HG03025 (cell line): ENCODE results near the gene FSTL5.

Experiments
- ATAC-seq: cut with Tn5 transposase; IDR thresholded peaks from one replicate; pipeline ENCODE4 v1.9.1; 2021; ENCODE audit warnings: mild to moderate bottlenecking, moderate library complexity; ENCODE audit not compliant: unreplicated experiment, low FRiP score

The FSTL5 gene

DNA sequence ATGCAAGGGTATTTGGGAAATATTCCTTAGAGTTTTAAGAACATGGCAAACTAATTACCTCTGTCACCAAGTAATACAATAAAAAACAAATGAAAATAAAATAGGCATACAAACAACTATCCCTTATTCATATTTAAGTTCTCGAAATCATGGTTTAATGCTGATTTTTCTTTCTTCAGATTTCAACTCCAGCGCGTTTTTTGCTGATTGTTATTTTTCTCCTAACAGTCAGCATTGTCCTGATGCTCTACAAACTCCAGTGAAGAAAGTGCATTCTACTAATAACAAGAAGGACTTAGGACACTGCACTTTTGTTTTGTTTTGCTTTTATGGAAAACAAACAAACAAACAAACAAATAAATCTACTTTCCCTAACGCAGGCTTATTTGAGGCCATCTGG is 282.4 kb downstream of the FSTL5 start:
- ATAC-seq: no peak

GRCh38 chr4:161869511-161869910 is 294.3 kb downstream of the FSTL5 start:
- ATAC-seq: no peak

DNA sequence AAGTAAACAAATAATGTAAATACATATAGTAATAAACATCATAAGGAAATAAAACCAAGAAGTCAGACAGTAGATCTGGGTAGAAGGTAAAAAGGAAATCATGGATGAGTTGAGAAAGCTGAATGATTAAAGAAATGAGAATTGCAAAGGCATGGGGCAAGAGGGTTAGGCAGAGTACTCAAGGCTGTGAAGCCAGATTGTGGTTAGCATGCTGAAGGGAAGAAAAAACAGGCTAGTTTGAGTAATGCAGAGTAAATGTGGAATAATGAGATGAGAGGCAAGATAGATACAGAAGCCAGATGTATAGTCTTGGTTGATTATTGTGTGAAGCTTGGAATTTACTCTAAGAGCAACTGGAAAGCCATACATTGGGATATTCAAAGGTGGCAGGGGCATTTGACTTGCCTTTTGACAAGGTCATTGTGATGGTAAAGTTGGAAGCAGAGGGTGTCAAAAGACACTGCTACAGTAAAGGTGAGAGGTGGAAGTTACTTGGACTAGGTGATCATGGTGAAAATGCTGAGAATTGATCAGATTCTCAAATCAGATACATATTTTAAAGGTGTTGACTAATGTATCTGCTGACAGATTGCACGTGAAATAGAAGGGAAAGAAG is 307.0 kb downstream of the FSTL5 start:
- no peak for ATAC-seq

GRCh38 chr4:161850631-161851030 is 313.2 kb downstream of the FSTL5 start:
- ATAC-seq: no peak

- no peak for ATAC-seq
Observed at GRCh38 chr4:161841759-161842158, 322.0 kb downstream of the FSTL5 start.

DNA sequence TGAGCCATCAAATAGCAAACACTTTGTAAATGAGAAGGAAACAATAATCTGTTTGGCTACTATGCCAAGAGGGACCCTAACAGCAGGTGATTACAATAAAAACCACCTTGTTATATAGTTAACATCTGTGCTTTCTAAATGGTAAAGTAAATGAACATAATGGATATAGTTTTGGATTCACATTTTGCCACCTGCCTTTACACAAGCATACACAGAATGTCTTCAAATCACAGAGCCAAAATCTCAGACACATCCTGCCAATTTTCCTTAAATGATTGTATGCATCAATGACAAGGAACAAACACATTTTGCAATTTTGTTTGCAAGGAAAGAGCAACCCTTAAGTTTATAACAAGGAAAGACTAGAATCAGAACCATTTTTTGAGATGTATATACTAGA is 334.2 kb downstream of the FSTL5 start:
- ATAC-seq: no peak

DNA sequence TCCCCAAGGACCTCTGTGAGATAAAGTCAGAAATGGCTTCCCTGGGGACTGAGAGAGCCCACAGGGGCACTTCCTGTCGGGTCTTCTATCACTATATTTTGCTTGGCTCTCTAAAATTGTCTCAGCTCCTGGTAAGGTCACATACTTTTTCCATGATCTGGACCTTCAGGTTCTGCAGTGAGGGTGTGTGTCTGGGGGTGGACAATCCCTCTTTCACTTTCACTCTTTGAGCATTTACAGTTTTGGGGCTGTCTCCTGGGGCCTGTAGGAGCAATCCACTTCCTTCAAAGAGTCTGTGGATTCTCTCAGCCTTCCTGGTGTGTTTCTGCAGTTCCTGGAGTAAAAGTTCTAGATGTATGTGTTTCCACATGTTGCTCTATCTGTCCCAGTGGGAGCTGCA is 335.7 kb downstream of the FSTL5 start:
- ATAC-seq: no peak

GRCh38 chr4:161827013-161827412 is 336.8 kb downstream of the FSTL5 start:
- no peak for ATAC-seq

DNA sequence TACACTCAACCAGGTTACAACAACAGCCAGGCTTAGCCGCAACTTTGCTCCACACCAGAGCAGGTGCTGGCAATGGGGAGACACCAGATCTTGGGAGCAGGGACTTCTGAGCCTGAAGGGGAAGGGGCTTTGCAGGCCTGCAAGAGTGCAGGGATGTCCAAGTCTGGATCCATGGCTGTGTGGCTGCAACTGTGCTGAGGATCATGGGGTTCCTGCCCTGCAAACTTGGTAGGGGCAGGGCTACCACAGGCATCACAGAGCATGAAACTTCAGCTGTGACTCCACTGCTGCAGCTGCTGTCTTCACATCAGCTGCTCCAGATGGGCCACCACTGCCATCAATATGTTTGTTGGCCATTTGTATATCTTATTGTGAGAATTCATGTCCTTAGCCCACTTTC is 340.4 kb downstream of the FSTL5 start:
- ATAC-seq: no peak

GRCh38 chr4:161822174-161822573 is 341.6 kb downstream of the FSTL5 start:
- ATAC-seq: no peak

GRCh38 chr4:161817914-161818313 is 345.9 kb downstream of the FSTL5 start:
- ATAC-seq: no peak

DNA sequence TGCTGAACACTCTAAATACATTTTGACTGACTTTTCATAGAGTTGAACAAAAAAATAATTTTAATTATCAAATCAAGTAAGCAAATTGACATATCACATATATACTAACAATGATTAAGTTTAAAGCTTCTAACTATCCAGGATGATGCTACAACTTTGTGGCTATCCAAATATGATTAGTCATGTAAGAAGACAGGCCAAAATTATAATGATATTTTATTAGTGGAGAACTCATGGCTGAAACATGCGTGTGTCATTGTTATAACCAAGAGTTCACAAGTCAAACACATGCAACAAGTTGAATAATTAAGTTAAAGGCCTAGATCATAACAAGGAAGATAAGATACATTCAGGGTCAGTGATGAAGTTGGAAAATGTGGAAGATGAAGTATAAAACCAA is 346.8 kb downstream of the FSTL5 start:
- no peak for ATAC-seq

DNA sequence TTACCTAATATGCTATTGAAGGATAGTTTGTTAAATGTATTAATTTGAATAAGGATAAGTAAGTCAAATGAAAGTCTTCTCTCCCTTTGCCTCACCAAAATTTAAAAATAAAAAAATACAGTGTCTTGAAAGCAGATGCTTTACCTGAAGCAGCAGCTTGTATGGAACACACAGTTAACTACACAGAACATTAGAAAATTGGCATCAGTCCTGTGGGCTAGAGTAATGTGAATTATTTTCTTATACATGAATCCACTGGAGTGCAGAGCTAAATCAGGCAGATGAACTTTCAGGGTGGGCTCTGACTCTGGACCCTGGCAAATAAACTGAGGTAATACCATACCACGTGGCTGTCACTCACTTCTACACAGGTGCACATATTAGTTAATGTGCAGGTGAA is 348.0 kb downstream of the FSTL5 start:
- no peak for ATAC-seq

DNA sequence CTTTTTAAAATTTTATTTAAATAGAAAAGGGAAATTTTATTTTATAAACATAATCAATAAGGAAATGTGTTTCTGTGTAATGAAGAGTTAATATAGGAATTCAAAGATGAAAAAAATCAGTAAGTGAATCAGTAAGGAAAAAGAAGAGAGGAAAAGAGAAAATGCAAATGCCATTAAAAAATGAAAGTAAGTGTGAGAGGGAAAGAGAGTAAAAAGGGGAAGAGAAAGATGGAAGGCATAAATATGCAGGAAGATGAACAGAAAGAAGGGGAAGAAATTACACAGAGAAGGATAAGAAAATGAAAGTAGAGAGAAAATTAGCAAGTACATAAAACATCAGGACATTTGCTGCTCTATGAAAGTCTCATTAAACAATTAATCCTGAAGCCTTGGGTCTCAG is 349.9 kb downstream of the FSTL5 start:
- no peak for ATAC-seq

GRCh38 chr4:161813389-161813788 is 350.4 kb downstream of the FSTL5 start:
- no peak for ATAC-seq

DNA sequence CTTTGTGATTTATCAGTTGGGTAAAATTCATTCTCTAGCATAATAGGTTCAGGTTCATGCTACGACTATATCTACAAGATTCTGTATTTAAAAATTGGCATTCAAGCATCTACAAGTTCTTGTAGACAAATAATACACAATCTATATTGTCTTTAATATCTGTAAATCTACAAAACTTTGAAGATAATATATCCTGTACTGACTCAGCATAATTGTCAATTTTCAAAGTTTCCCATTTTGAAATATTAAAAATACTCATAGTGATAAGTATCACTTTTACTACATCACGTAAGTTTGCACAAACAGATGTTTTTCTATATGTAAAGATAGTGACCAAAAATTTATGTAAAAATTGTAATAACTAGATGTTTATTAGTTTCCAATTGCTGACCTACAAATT is 360.6 kb downstream of the FSTL5 start:
- ATAC-seq: no peak

GRCh38 chr4:161799710-161800109 is 364.1 kb downstream of the FSTL5 start:
- no peak for ATAC-seq

DNA sequence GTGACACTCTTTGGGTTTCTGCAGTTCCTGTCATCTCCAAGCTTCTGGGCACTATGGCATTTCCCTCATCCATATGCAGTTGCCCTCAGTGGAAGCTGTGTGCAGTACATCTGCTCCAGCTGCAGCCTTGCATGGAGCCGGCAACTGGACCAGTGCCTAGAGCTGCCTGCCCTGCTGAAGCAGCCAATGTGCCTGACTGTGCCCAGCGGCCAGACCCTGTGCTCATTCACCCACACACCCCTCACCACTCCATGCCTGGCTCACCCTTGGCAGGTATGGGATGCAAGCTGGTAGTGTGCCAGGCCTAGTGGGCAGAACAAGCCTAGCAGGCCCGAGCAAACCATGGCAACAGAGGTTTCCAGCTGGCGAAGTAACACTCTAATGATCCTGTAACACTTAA is 370.8 kb downstream of the FSTL5 start:
- ATAC-seq: no peak

- ATAC-seq: no peak
Observed at GRCh38 chr4:161791796-161792556, 371.8 kb downstream of the FSTL5 start.

GRCh38 chr4:161767116-161767515 is 396.7 kb downstream of the FSTL5 start:
- no peak for ATAC-seq

- ATAC-seq: no peak
Observed at GRCh38 chr4:161762796-161763195, 401.0 kb downstream of the FSTL5 start.

- no peak for ATAC-seq
Observed at GRCh38 chr4:161760008-161760407, 403.8 kb downstream of the FSTL5 start.
